A673 (cell line): ENCODE data around the gene RASSF3. TPM values are rescaled to one million over a fixed set of nuclear protein-coding genes. Genes with fewer than 3 reads are reported as not detected.

Source experiments
- BruUV-seq: library from RNA; stranded (reverse); fragments of 400-500 nt; replicated peaks from 2 replicates; lab custom pipeline; 2021; lab: Mats Ljungman, UMichigan
- CTCF ChIA-PET: fragments of 300-600 bp; sonication (Branson Sonifier 250); formaldehyde crosslinking; loops from one replicate; lab custom pipeline; 2022; ENCODE audit warnings: antibody characterized with exemption; lab: Charles Lee
- POLR2A ChIA-PET: fragments of 300-600 bp; sonication (Branson Sonifier 250); formaldehyde crosslinking; loops from one replicate; lab custom pipeline; 2022; ENCODE audit warnings: antibody characterized with exemption; ENCODE audit not compliant: low non-redundant PET; lab: Charles Lee
- DNase-seq: peaks from one replicate; pipeline ENCODE4 v3.0.0-alpha.2; 2015; ENCODE audit warnings: low spot score
- H3K27ac ChIP-seq: fragments of 200-600 bp; sonication (generic); 2 replicates; pipeline ENCODE4 v1.5.1; 2016; ENCODE audit warnings: mixed run types, low read depth, mild to moderate bottlenecking, mixed read lengths, antibody characterized with exemption, low read length; ENCODE audit not compliant: poor library complexity, severe bottlenecking
- H3K27me3 ChIP-seq: fragments of 200-600 bp; sonication (generic); replicated peaks from 2 replicates; pipeline ENCODE4 v1.6.1; 2017; ENCODE audit warnings: mixed run types, low read depth, mild to moderate bottlenecking, mixed read lengths, antibody characterized with exemption, low read length; ENCODE audit not compliant: insufficient read depth, poor library complexity
- H3K36me3 ChIP-seq: fragments of 200-600 bp; sonication (generic); 2 replicates; pipeline ENCODE4 v1.6.1; 2016; ENCODE audit warnings: mixed run types, mild to moderate bottlenecking, mixed read lengths, antibody characterized with exemption, low read length; ENCODE audit not compliant: insufficient read depth, poor library complexity, severe bottlenecking
- H3K4me1 ChIP-seq: fragments of 200-600 bp; sonication (generic); 2 replicates; pipeline ENCODE4 v1.6.1; 2017; ENCODE audit warnings: mixed run types, mild to moderate bottlenecking, mixed read lengths, antibody characterized with exemption, low read length; ENCODE audit not compliant: insufficient read depth, poor library complexity, severe bottlenecking
- H3K4me3 ChIP-seq: fragments of 200-600 bp; sonication (generic); 2 replicates; pipeline ENCODE4 v1.5.1; 2016; ENCODE audit warnings: low read depth, mixed run types, mild to moderate bottlenecking, mixed read lengths, low read length; ENCODE audit not compliant: poor library complexity, severe bottlenecking
- H3K9me3 ChIP-seq: fragments of 200-600 bp; sonication (generic); 2 replicates; pipeline ENCODE4 v1.6.1; 2016; ENCODE audit warnings: mixed run types, low read depth, mild to moderate bottlenecking, mixed read lengths, antibody characterized with exemption, low read length; ENCODE audit not compliant: poor library complexity, severe bottlenecking
- CTCF ChIP-seq: fragments of 300-800, 200-600 bp; sonication (generic); conservative IDR thresholded peaks from 2 replicates; pipeline ENCODE4 v1.5.1; 2017; ENCODE audit warnings: low read depth, mild to moderate bottlenecking, antibody characterized with exemption, low read length, moderate library complexity, mixed read lengths
- EZH2 ChIP-seq: fragments of 200-600 bp; sonication (generic); IDR thresholded peaks from 2 replicates; pipeline ENCODE4 v1.6.1; 2017; ENCODE audit warnings: borderline replicate concordance, low read depth, mild to moderate bottlenecking, mixed read lengths, antibody characterized with exemption, low read length; ENCODE audit not compliant: poor library complexity, severe bottlenecking
- intact Hi-C: fragments of 100-400 bp; cut with micrococcal nuclease; formaldehyde crosslinking; loops from one replicate; pipeline ENCODE4 v1.10.0; 2022; ENCODE audit not compliant: unreplicated experiment
- total RNA-seq: library from RNA; stranded (reverse); gene quantifications from 2 replicates; pipeline ENCODE4 v1.2.3, GENCODE V29; 2021

The RASSF3 gene
- total RNA-seq, 1 experiment from 2014 or later, result 38.2 TPM

GRCh38 chr12:64609536-64610078 is 688 bp upstream of the RASSF3 start:
- ChIA-PET CTCF (no interaction called here), POLR2A (no interaction called here)
- H3K36me3 ChIP-seq, result no peaks in the 10 kb centered on the region
- peaks cover 4% of the 10 kb centered on the region for H3K4me1 ChIP-seq
- no peaks in the 10 kb centered on the region for H3K9me3 ChIP-seq
- intact Hi-C loops, result loop anchor here (5.0 kb wide), 2 partner anchors 63 to 88 kb away; no protein-coding TSS in a partner anchor
- H3K27me3 ChIP-seq, result no peaks in the 10 kb centered on the region
- DNase-seq, result peak; percentile 41
- TF ChIP-seq CTCF, result no peak
- no peak for TF ChIP-seq EZH2
- peak overlapping the region; percentile 88 for H3K27ac ChIP-seq
- no TSS peak for BruUV-seq
- H3K4me3 ChIP-seq, result peak overlapping the region; percentile 97

- no peaks in the 10 kb centered on the region for H3K27me3 ChIP-seq
- H3K4me1 ChIP-seq, result peaks cover 5% of the 10 kb centered on the region
- peak overlapping the region; percentile 97 for H3K4me3 ChIP-seq
- DNase-seq, result peak; percentile 81
- BruUV-seq, result no TSS peak
- intact Hi-C loops, result loop anchor here (5.0 kb wide), 1 partner anchor 62 kb away; no protein-coding TSS in a partner anchor
- H3K9me3 ChIP-seq, result no peaks in the 10 kb centered on the region
- ChIA-PET CTCF (interaction anchor here (1.0 kb wide), 1 partner anchor 33 kb away, joined by 3 read pairs; no protein-coding TSS in a partner anchor), POLR2A (interaction anchor here (0.7 kb wide), 1 partner anchor 15 kb away, joined by 11 read pairs; no protein-coding TSS in a partner anchor)
- peak overlapping the region; percentile 88 for H3K27ac ChIP-seq
- TF ChIP-seq EZH2 (no peak), CTCF (no peak)
- H3K36me3 ChIP-seq, result no peaks in the 10 kb centered on the region
Observed at GRCh38 chr12:64610660-64611340, 505 bp downstream of the RASSF3 start.

GRCh38 chr12:64611341-64612284 is 1.3 kb downstream of the RASSF3 start:
- Histone ChIP-seq H3K9me3 (no peaks in the 10 kb centered on the region), H3K27ac (peak overlapping the region; percentile 88), H3K4me1 (peaks cover 10% of the 10 kb centered on the region), H3K4me3 (peak overlapping the region; percentile 97), H3K27me3 (no peaks in the 10 kb centered on the region), H3K36me3 (no peaks in the 10 kb centered on the region)
- BruUV-seq, result no TSS peak
- TF ChIP-seq CTCF (no peak), EZH2 (no peak)
- intact Hi-C loops, result loop anchor here (5.0 kb wide), 1 partner anchor 61 kb away; no protein-coding TSS in a partner anchor
- DNase-seq, result peak; percentile 30
- ChIA-PET CTCF (interaction anchor here (1.0 kb wide), 1 partner anchor 32 kb away, joined by 3 read pairs; no protein-coding TSS in a partner anchor), POLR2A (interaction anchor here (0.7 kb wide), 1 partner anchor 14 kb away, joined by 11 read pairs; no protein-coding TSS in a partner anchor)
